Type B pancreatic cell (in vitro differentiated cells): ENCODE measurements around the gene C12orf57. TPM values are rescaled to one million over a fixed set of nuclear protein-coding genes. Genes with fewer than 3 reads are reported as not detected.

Experiments
- DNase-seq: peaks from one replicate; pipeline ENCODE4 v3.0.0; 2021; ENCODE audit warnings: mixed read lengths; ENCODE audit not compliant: unreplicated experiment; ENCODE audit errors: extremely low spot score
- H3K27ac Mint-ChIP-seq: 2 replicates; pipeline ENCODE4 v1.8.0; 2021; ENCODE audit warnings: mild to moderate bottlenecking, mixed read lengths
- H3K27me3 Mint-ChIP-seq: 2 replicates; pipeline ENCODE4 v1.8.0; 2021; ENCODE audit warnings: mixed read lengths
- H3K36me3 Mint-ChIP-seq: 2 replicates; pipeline ENCODE4 v1.8.0; 2021; ENCODE audit warnings: mixed read lengths
- H3K4me1 Mint-ChIP-seq: one replicate; pipeline ENCODE4 v1.8.0; 2021; ENCODE audit warnings: mixed read lengths; ENCODE audit not compliant: unreplicated experiment
- H3K4me3 Mint-ChIP-seq: 2 replicates; pipeline ENCODE4 v1.8.0; 2021; ENCODE audit warnings: mild to moderate bottlenecking, mixed read lengths
- H3K9me3 Mint-ChIP-seq: 2 replicates; pipeline ENCODE4 v1.8.0; 2021; ENCODE audit warnings: mixed read lengths
- total RNA-seq: library from RNA; stranded (reverse); gene quantifications from 2 replicates; pipeline ENCODE4 v1.2.1, GENCODE V29; 2021; ENCODE audit warnings: low replicate concordance
- TF ChIP-seq, protein P1 (sequence below): fragments of 200-600 bp; sonication (generic); conservative IDR thresholded peaks from 2 replicates; pipeline ENCODE4 v1.5.0; 2021; ENCODE audit warnings: antibody characterized with exemption, mild to moderate bottlenecking

Gene C12orf57
- total RNA-seq, 1 donor from 2014 or later, result 220 TPM

DNA sequence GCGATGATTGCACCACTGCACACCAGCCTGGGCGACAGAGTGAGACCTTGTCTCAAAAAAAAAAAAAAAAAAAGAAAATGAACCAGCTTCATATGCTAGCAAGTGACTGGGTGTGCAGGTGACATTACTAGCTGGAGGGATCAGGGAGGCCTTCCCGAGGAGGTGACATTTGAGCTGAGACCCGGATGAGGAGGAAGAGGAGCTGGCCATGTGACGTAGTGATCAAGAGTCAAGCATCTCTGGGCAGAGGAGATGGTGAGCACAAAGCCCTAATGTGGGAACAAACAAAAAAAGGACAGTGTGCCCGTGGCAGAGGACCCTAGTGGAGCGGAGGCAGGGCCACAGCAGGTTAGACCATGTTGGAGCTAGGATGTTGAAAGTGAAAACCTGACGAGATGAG, 3.8 kb downstream of the C12orf57 start:
- H3K4me3 Mint-ChIP-seq, result no peak overlapping the region
- TF ChIP-seq, protein P1, sequence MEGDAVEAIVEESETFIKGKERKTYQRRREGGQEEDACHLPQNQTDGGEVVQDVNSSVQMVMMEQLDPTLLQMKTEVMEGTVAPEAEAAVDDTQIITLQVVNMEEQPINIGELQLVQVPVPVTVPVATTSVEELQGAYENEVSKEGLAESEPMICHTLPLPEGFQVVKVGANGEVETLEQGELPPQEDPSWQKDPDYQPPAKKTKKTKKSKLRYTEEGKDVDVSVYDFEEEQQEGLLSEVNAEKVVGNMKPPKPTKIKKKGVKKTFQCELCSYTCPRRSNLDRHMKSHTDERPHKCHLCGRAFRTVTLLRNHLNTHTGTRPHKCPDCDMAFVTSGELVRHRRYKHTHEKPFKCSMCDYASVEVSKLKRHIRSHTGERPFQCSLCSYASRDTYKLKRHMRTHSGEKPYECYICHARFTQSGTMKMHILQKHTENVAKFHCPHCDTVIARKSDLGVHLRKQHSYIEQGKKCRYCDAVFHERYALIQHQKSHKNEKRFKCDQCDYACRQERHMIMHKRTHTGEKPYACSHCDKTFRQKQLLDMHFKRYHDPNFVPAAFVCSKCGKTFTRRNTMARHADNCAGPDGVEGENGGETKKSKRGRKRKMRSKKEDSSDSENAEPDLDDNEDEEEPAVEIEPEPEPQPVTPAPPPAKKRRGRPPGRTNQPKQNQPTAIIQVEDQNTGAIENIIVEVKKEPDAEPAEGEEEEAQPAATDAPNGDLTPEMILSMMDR, result no peak
- H3K27me3 Mint-ChIP-seq, result peaks cover 9% of the 10 kb centered on the region
- no peaks in the 10 kb centered on the region for H3K4me1 Mint-ChIP-seq
- no peak for DNase-seq
- no peaks in the 10 kb centered on the region for H3K9me3 Mint-ChIP-seq
- H3K36me3 Mint-ChIP-seq, result peaks cover 4% of the 10 kb centered on the region
- H3K27ac Mint-ChIP-seq, result no peak overlapping the region

DNA sequence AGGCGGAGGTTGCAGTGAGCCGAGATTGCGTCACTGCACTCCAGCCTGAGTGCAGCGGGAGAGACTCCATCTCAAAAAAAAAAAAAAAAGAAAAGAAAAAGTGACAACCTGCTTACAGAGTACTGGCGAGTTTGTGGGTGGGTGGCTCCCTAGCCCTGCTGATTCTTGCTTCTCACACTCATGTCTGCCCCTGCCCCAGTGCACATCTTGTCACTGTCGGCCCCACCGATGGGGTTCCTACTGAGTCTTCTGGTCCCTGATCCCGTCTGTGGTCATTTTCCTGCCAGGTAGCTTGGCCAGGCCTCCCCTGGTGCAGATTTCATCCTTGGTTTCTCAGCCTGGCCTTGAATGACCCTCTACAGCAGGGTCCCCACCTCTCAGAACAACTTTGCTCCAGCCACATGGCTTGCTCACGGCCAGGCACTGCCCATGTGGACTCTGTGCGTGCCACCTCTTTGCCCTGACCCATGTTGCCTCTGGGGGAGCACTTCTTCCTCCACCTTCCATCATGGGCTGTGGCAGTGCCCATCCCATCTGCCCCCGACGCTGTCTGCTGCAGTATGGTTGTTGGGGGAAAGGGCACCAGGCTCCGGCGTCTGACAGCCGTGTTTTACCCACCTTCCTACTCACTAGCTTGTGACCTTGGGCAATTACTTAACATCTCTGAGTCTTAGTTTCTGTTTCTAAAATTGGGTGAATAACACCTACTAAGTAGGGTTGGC, 5.2 kb downstream of the C12orf57 start:
- Mint-ChIP-seq H3K36me3 (peaks cover 4% of the 10 kb centered on the region), H3K27me3 (peaks cover 4% of the 10 kb centered on the region), H3K27ac (peak overlapping the region; percentile 42), H3K4me3 (peak overlapping the region; percentile 34), H3K9me3 (no peaks in the 10 kb centered on the region), H3K4me1 (peaks cover 2% of the 10 kb centered on the region)
- DNase-seq, result no peak
- TF ChIP-seq, protein P1, result no peak

DNA sequence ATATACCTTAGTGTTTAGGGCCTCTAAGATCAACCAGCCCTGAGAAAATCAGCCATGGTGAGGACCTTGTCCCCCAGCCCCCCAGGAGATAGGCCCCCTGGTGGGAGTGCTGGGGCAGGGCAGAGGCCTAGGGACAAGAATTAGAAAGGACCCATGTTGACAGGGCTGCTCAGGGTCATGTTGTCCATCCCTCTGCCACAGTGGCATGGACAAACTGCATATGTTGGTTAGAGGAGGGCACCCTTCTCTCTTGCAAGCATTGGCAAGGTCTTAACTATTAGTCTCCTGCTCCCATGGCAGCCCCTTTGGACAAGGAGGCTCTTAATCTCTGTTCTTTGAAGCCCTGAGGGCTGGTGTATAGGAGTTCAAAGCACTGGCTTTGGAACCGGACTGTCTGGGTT, 6.6 kb downstream of the C12orf57 start:
- no peak for DNase-seq
- peak overlapping the region; percentile 5 for H3K27ac Mint-ChIP-seq
- no peaks in the 10 kb centered on the region for H3K27me3 Mint-ChIP-seq
- no peaks in the 10 kb centered on the region for H3K9me3 Mint-ChIP-seq
- peaks cover 4% of the 10 kb centered on the region for H3K36me3 Mint-ChIP-seq
- H3K4me1 Mint-ChIP-seq, result peaks cover 5% of the 10 kb centered on the region
- no peak overlapping the region for H3K4me3 Mint-ChIP-seq
- TF ChIP-seq, protein P1, result peak; percentile 61

DNA sequence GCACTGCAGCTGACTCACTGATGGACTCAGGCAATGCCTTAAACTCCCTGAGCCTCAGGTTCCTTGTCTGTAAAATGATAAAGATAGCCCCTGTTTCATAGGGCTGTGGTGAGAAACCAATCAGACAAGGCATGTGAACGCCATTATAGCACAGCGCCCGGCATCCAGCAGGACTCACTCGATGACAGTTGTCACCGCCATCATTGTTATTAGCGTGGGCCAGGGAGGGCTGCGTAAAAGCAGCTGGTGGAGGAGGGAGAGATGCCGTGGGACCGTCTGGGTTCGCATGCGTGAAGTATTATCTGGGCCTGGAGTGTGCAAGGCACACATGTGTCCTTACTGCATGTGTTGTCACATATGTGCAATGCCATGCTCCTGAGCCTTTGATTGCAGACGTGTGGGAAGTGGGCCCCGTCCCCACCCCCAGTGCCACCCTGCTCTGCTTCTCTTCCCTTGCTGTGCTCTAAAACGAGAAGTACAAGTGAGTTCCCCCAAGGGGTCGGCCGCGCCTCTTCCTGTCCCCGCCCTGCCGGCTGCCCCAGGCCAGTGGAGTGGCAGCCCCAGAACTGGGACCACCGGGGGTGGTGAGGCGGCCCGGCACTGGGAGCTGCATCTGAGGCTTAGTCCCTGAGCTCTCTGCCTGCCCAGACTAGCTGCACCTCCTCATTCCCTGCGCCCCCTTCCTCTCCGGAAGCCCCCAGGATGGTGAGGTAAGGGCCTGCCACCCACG, 7.2 kb downstream of the C12orf57 start, which contains the start of gene PTPN6:
TSS of gene PTPN6 (plus strand) at position 546 of the 730 bp plus-strand sequence. CDS start at position 703, 157 bp downstream.
- H3K27me3 Mint-ChIP-seq, result no peaks in the 10 kb centered on the region
- TF ChIP-seq, protein P1, result no peak
- H3K27ac Mint-ChIP-seq, result peak within 1 kb of the TSS; percentile 5
- H3K36me3 Mint-ChIP-seq, result peaks cover 4% of the 10 kb centered on the region
- peaks cover 5% of the 10 kb centered on the region for H3K4me1 Mint-ChIP-seq
- H3K9me3 Mint-ChIP-seq, result no peaks in the 10 kb centered on the region
- no peak for DNase-seq
- H3K4me3 Mint-ChIP-seq, result no peak within 1 kb of the TSS

DNA sequence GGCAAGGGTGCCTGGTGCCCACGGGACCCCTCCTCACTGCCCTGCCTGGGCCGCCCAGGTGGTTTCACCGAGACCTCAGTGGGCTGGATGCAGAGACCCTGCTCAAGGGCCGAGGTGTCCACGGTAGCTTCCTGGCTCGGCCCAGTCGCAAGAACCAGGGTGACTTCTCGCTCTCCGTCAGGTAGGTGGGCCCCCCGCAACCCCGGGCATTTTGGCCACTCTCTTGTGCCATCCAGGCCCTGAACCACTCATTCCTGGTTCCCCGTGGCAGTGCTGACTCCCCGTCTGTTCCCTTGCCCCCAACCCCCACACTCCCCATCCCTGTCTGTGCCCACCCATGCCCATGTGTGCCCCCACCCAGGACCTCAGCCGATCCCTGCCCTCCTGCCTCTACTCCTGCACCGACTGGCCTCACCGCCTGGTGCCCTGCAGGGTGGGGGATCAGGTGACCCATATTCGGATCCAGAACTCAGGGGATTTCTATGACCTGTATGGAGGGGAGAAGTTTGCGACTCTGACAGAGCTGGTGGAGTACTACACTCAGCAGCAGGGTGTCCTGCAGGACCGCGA, 7.8 kb downstream of the C12orf57 start:
- Mint-ChIP-seq H3K4me3 (no peak overlapping the region), H3K9me3 (no peaks in the 10 kb centered on the region), H3K27ac (no peak overlapping the region), H3K36me3 (peaks cover 4% of the 10 kb centered on the region), H3K4me1 (peaks cover 5% of the 10 kb centered on the region), H3K27me3 (no peaks in the 10 kb centered on the region)
- TF ChIP-seq, protein P1, result no peak
- no peak for DNase-seq
